OCI-M2 (cell line): ENCODE measurements around the gene LDAH.
"Not testable (repeated sequence)": the region's sequence is repeated elsewhere in the genome, so short reads cannot be mapped to it uniquely, and the experiment has no call there.

Source experiments
- DNase-seq: peaks from one replicate; lab custom pipeline; 2025; ENCODE audit not compliant: unreplicated experiment; lab: John Stamatoyannopoulos, UW

LDAH gene

GRCh38 chr2:20723543-20723942, 99.4 kb downstream of the LDAH start:
- no peak for DNase-seq

- no peak for DNase-seq
These were observed 100.2 kb downstream of the LDAH start for GRCh38 chr2:20722592-20723240.

GRCh38 chr2:20717641-20718040, 105.3 kb downstream of the LDAH start:
- DNase-seq, result no peak

- not testable (repeated sequence) for DNase-seq
These were observed 106.7 kb downstream of the LDAH start for GRCh38 chr2:20716164-20716563.

- not testable (repeated sequence) for DNase-seq
These were observed 108.5 kb downstream of the LDAH start for GRCh38 chr2:20714412-20714811.

GRCh38 chr2:20713585-20713984, 109.3 kb downstream of the LDAH start:
- not testable (repeated sequence) for DNase-seq

GRCh38 chr2:20711641-20712040, 111.3 kb downstream of the LDAH start:
- not testable (repeated sequence) for DNase-seq

- no peak for DNase-seq
These were observed 115.3 kb downstream of the LDAH start for GRCh38 chr2:20707601-20708000.

- DNase-seq, result no peak
These were observed 116.1 kb downstream of the LDAH start for GRCh38 chr2:20706786-20707185.

GRCh38 chr2:20706217-20706616, 116.7 kb downstream of the LDAH start:
- no peak for DNase-seq

- no peak for DNase-seq
These were observed 118.0 kb downstream of the LDAH start for GRCh38 chr2:20704886-20705285.

- DNase-seq, result no peak
These were observed 120.3 kb downstream of the LDAH start for GRCh38 chr2:20702563-20702962.

GRCh38 chr2:20698916-20699613, 123.8 kb downstream of the LDAH start:
- DNase-seq, result no peak

GRCh38 chr2:20697322-20697934, 125.5 kb downstream of the LDAH start:
- DNase-seq, result no peak

GRCh38 chr2:20696366-20696765, 126.5 kb downstream of the LDAH start:
- DNase-seq, result no peak

GRCh38 chr2:20693317-20693716, 129.6 kb downstream of the LDAH start:
- DNase-seq, result no peak

- DNase-seq, result no peak
These were observed 130.8 kb downstream of the LDAH start for GRCh38 chr2:20692081-20692480.

- DNase-seq, result no peak
These were observed 131.7 kb downstream of the LDAH start for GRCh38 chr2:20691076-20691734.

- DNase-seq, result no peak
These were observed 133.3 kb downstream of the LDAH start for GRCh38 chr2:20689428-20690264.

GRCh38 chr2:20687260-20687832, 135.6 kb downstream of the LDAH start:
- no peak for DNase-seq
